DOHH2 (cell line): Measurements from ENCODE around the gene FYB1.
A peak's percentile ranks its signal among the peaks of the same experiment; 100 is the strongest.

Experiments used
- H3F3A ChIP-seq: fragments of 200-600 bp; sonication (generic), shearing (Covaris generic); 2 replicates; pipeline ENCODE4 v1.6.0; 2016; ENCODE audit warnings: antibody characterized with exemption, mild to moderate bottlenecking; ENCODE audit not compliant: control insufficient read depth, insufficient read depth
- H3K27ac ChIP-seq: fragments of 200-600 bp; sonication (generic); 2 replicates; pipeline ENCODE4 v1.5.1; 2014; ENCODE audit warnings: low read depth, mild to moderate bottlenecking, low read length, moderate library complexity
- H3K27me3 ChIP-seq: fragments of 200-600 bp; sonication (generic); 2 replicates; pipeline ENCODE4 v1.6.1; 2014; ENCODE audit warnings: mild to moderate bottlenecking, low read length, mixed read lengths; ENCODE audit not compliant: control insufficient read depth
- H3K36me3 ChIP-seq: fragments of 200-600 bp; sonication (generic); 2 replicates; pipeline ENCODE4 v1.6.1; 2014; ENCODE audit warnings: mild to moderate bottlenecking, low read length, moderate library complexity, mixed read lengths; ENCODE audit not compliant: control insufficient read depth
- H3K4me1 ChIP-seq: fragments of 200-600 bp; sonication (generic); 2 replicates; pipeline ENCODE4 v1.6.1; 2014; ENCODE audit warnings: mild to moderate bottlenecking, low read length, mixed read lengths; ENCODE audit not compliant: control insufficient read depth
- H3K4me2 ChIP-seq: fragments of 200-600 bp; sonication (generic); 2 replicates; pipeline ENCODE4 v1.6.0; 2014; ENCODE audit warnings: mild to moderate bottlenecking, low read length, moderate library complexity
- H3K4me3 ChIP-seq: fragments of 200-600 bp; sonication (generic); 2 replicates; pipeline ENCODE4 v1.5.1; 2014; ENCODE audit warnings: mild to moderate bottlenecking, low read length, mixed read lengths
- H3K79me2 ChIP-seq: fragments of 200-600 bp; sonication (generic); 2 replicates; pipeline ENCODE4 v1.6.1; 2014; ENCODE audit warnings: mild to moderate bottlenecking, low read length, mixed read lengths; ENCODE audit not compliant: control insufficient read depth
- H3K9me2 ChIP-seq: fragments of 200-600 bp; sonication (generic); replicated peaks from 2 replicates; pipeline ENCODE4 v1.6.1; 2014; ENCODE audit warnings: mild to moderate bottlenecking, low read length, mixed read lengths; ENCODE audit not compliant: control insufficient read depth
- H3K9me3 ChIP-seq: fragments of 200-600 bp; sonication (generic); 2 replicates; pipeline ENCODE4 v1.6.1; 2014; ENCODE audit warnings: antibody characterized with exemption, low read length, mixed read lengths; ENCODE audit not compliant: control insufficient read depth, insufficient read depth
- H4K20me1 ChIP-seq: fragments of 200-600 bp; sonication (generic); 2 replicates; pipeline ENCODE4 v1.6.0; 2014; ENCODE audit warnings: low read depth, mild to moderate bottlenecking, antibody characterized with exemption, low read length, moderate library complexity; ENCODE audit not compliant: control insufficient read depth, insufficient read depth
- CTCF ChIP-seq: fragments of 200-600 bp; sonication (generic); IDR thresholded peaks from one replicate; pipeline ENCODE4 v1.5.1; 2014; ENCODE audit warnings: antibody characterized with exemption, mild to moderate bottlenecking, low read depth, low read length; ENCODE audit not compliant: poor library complexity, severe bottlenecking
- EZH2phosphoT487 ChIP-seq: fragments of 200-600 bp; sonication (generic); IDR thresholded peaks from 2 replicates; pipeline ENCODE4 v1.6.1; 2017; ENCODE audit warnings: borderline replicate concordance, mild to moderate bottlenecking, antibody characterized with exemption, low read length, moderate library complexity, mixed read lengths

The FYB1 gene

GRCh38 chr5:39072925-39073766, 146.2 kb downstream of the FYB1 start:
- H4K20me1 ChIP-seq, result peaks cover 14% of the 10 kb centered on the region
- H3K4me3 ChIP-seq, result peak overlapping the region; percentile 94
- TF ChIP-seq EZH2phosphoT487 (no peak), CTCF (no peak)
- H3K4me1 ChIP-seq, result peaks cover 43% of the 10 kb centered on the region
- no peaks in the 10 kb centered on the region for H3K9me2 ChIP-seq
- H3K36me3 ChIP-seq, result peaks cover 42% of the 10 kb centered on the region
- no peaks in the 10 kb centered on the region; the same call in 1 of the 2 replicates for H3K9me3 ChIP-seq
- H3K27me3 ChIP-seq, result no peaks in the 10 kb centered on the region
- H3K4me2 ChIP-seq, result peak overlapping the region; percentile 71
- peak overlapping the region; percentile 77 for H3K27ac ChIP-seq
- H3K79me2 ChIP-seq, result peaks cover 61% of the 10 kb centered on the region
- H3F3A ChIP-seq, result peaks cover 6% of the 10 kb centered on the region

- TF ChIP-seq EZH2phosphoT487 (no peak), CTCF (no peak)
- Histone ChIP-seq H3K36me3 (peaks cover 78% of the 10 kb centered on the region), H3K4me2 (no peak overlapping the region), H3K27ac (no peak overlapping the region), H3K9me2 (no peaks in the 10 kb centered on the region), H4K20me1 (peaks cover 11% of the 10 kb centered on the region), H3K4me1 (peaks cover 13% of the 10 kb centered on the region), H3K27me3 (no peaks in the 10 kb centered on the region), H3K4me3 (no peak overlapping the region), H3K79me2 (peaks cover 99% of the 10 kb centered on the region), H3K9me3 (peaks cover 9% of the 10 kb centered on the region), H3F3A (no peaks in the 10 kb centered on the region)
Observed at GRCh38 chr5:39068099-39068498, 151.3 kb downstream of the FYB1 start.

- Histone ChIP-seq H3K4me2 (no peak overlapping the region), H3K79me2 (peaks cover 99% of the 10 kb centered on the region), H3K27ac (no peak overlapping the region), H3K9me3 (peaks cover 9% of the 10 kb centered on the region), H3K4me3 (no peak overlapping the region), H3K9me2 (no peaks in the 10 kb centered on the region), H4K20me1 (no peaks in the 10 kb centered on the region), H3F3A (no peaks in the 10 kb centered on the region), H3K36me3 (peaks cover 55% of the 10 kb centered on the region), H3K27me3 (no peaks in the 10 kb centered on the region), H3K4me1 (no peaks in the 10 kb centered on the region)
- TF ChIP-seq CTCF (no peak), EZH2phosphoT487 (no peak)
Observed at GRCh38 chr5:39064450-39064849, 154.9 kb downstream of the FYB1 start.
